Measurements from ENCODE around the gene PHKG2.

The PHKG2 gene

GRCh38 chr16:30703971-30704370 lies 44.3 kb upstream of the PHKG2 start:
- TF ChIP-seq CTCF (IDR thresholded peaks at IDR 0.05; ENCODE audit: extremely low read depth, insufficient read depth, missing control alignments): no peak
- no peak for DNase-seq (ENCODE audit: low spot score)
- in situ Hi-C loops (cut with MboI; ENCODE audit: low pct_unique_long_range_greater_than_20kb, low sequenced_read_pairs, unreplicated experiment): no loop called here

GRCh38 chr16:30706046-30706445 lies 42.2 kb upstream of the PHKG2 start:
- DNase-seq (ENCODE audit: low spot score): no peak
- no peak for TF ChIP-seq CTCF (IDR thresholded peaks at IDR 0.05; ENCODE audit: extremely low read depth, insufficient read depth, missing control alignments)
- in situ Hi-C loops (cut with MboI; ENCODE audit: low pct_unique_long_range_greater_than_20kb, low sequenced_read_pairs, unreplicated experiment): no loop called here

GRCh38 chr16:30710971-30711370 lies 37.3 kb upstream of the PHKG2 start:
- DNase-seq (ENCODE audit: low spot score): no peak
- no peak for TF ChIP-seq CTCF (IDR thresholded peaks at IDR 0.05; ENCODE audit: extremely low read depth, insufficient read depth, missing control alignments)
- in situ Hi-C loops (cut with MboI; ENCODE audit: low pct_unique_long_range_greater_than_20kb, low sequenced_read_pairs, unreplicated experiment): no loop called here

GRCh38 chr16:30711712-30712111 lies 36.5 kb upstream of the PHKG2 start:
- in situ Hi-C loops (cut with MboI; ENCODE audit: low pct_unique_long_range_greater_than_20kb, low sequenced_read_pairs, unreplicated experiment): no loop called here
- no peak for TF ChIP-seq CTCF (IDR thresholded peaks at IDR 0.05; ENCODE audit: extremely low read depth, insufficient read depth, missing control alignments)
- no peak for DNase-seq (ENCODE audit: low spot score)

- in situ Hi-C loops (cut with MboI; ENCODE audit: low pct_unique_long_range_greater_than_20kb, low sequenced_read_pairs, unreplicated experiment): no loop called here
- TF ChIP-seq CTCF (IDR thresholded peaks at IDR 0.05; ENCODE audit: extremely low read depth, insufficient read depth, missing control alignments): no peak
- peak; percentile 48 for DNase-seq (ENCODE audit: low spot score)
Measured at GRCh38 chr16:30715750-30716445, 32.3 kb upstream of the PHKG2 start.

GRCh38 chr16:30720086-30720485 lies 28.1 kb upstream of the PHKG2 start:
- TF ChIP-seq CTCF (IDR thresholded peaks at IDR 0.05; ENCODE audit: extremely low read depth, insufficient read depth, missing control alignments): no peak
- in situ Hi-C loops (cut with MboI; ENCODE audit: low pct_unique_long_range_greater_than_20kb, low sequenced_read_pairs, unreplicated experiment): no loop called here
- DNase-seq (ENCODE audit: low spot score): no peak

Measured in GM13977 (cell line).